DMS79 treated with DMSO at 0.1 percent for 48 hours (cell line): ENCODE data around the gene ZNF574.

Experiments
- DNase-seq: peaks from one replicate; lab custom pipeline; 2025; lab: John Stamatoyannopoulos, UW

The ZNF574 gene

GRCh38 chr19:42079886-42080763, 4.2 kb downstream of the ZNF574 start:
- no peak for DNase-seq

- no peak for DNase-seq
Observed at GRCh38 chr19:42080764-42081375, 4.9 kb downstream of the ZNF574 start.

- DNase-seq: no peak
Observed at GRCh38 chr19:42081584-42082203, 5.7 kb downstream of the ZNF574 start.

- DNase-seq: no peak
Observed at GRCh38 chr19:42083537-42083936, 7.6 kb downstream of the ZNF574 start.

GRCh38 chr19:42086188-42086736, 10.3 kb downstream of the ZNF574 start:
- DNase-seq: no peak

- no peak for DNase-seq
Observed at GRCh38 chr19:42086770-42087550, 11.0 kb downstream of the ZNF574 start.

GRCh38 chr19:42088471-42089190, 12.7 kb downstream of the ZNF574 start:
- no peak for DNase-seq

- no peak for DNase-seq
Observed at GRCh38 chr19:42089191-42089750, 13.3 kb downstream of the ZNF574 start.

GRCh38 chr19:42089772-42090171, 13.8 kb downstream of the ZNF574 start:
- no peak for DNase-seq

- DNase-seq: no peak
Observed at GRCh38 chr19:42090672-42091071, 14.7 kb downstream of the ZNF574 start.

GRCh38 chr19:42091300-42091699, 15.3 kb downstream of the ZNF574 start:
- no peak for DNase-seq

GRCh38 chr19:42091742-42092141, 15.8 kb downstream of the ZNF574 start:
- no peak for DNase-seq

- peak; percentile 47 for DNase-seq
Observed at GRCh38 chr19:42092350-42092749, 16.4 kb downstream of the ZNF574 start.

GRCh38 chr19:42093505-42093904, 17.5 kb downstream of the ZNF574 start:
- DNase-seq: no peak

- DNase-seq: no peak
Observed at GRCh38 chr19:42093926-42094325, 18.0 kb downstream of the ZNF574 start.

- no peak for DNase-seq
Observed at GRCh38 chr19:42095142-42095813, 19.3 kb downstream of the ZNF574 start.

- no peak for DNase-seq
Observed at GRCh38 chr19:42095814-42096230, 19.9 kb downstream of the ZNF574 start.

GRCh38 chr19:42096255-42096837, 20.4 kb downstream of the ZNF574 start:
- no peak for DNase-seq

- no peak for DNase-seq
Observed at GRCh38 chr19:42097461-42097860, 21.5 kb downstream of the ZNF574 start.

GRCh38 chr19:42098781-42099180, 22.8 kb downstream of the ZNF574 start:
- DNase-seq: no peak
